Naive thymus-derived CD4-positive, alpha-beta T cell (primary cell): Measurements from ENCODE around the gene GPRC5D. TPM values are rescaled to one million over a fixed set of nuclear protein-coding genes. Genes with fewer than 3 reads are reported as not detected.

Experiments
- ATAC-seq: fragments of 150-1000 bp; cut with Tn5 transposase; 2 replicates; pipeline ENCODE4 v1.10.0; 2021; ENCODE audit warnings: mild to moderate bottlenecking, moderate library complexity
- CTCF ChIA-PET: fragments of 350-600 bp; sonication (Branson Sonifier 250); formaldehyde crosslinking; loops from one replicate; lab custom pipeline; 2021; ENCODE audit warnings: antibody characterized with exemption; lab: Charles Lee
- POLR2A ChIA-PET: fragments of 350-600 bp; sonication (Branson Sonifier 250); formaldehyde crosslinking; loops from one replicate; lab custom pipeline; 2021; ENCODE audit warnings: antibody characterized with exemption, inconsistent platforms; lab: Charles Lee
- DNase-seq, 9 donors: peaks; one replicate each; pipeline versions ENCODE4 v3.0.0 to v3.0.0-alpha.2; 2020 to 2022; ENCODE audit warnings: mixed read lengths in 1 of 9
- H3K27ac ChIP-seq: one replicate; pipeline ENCODE4 v1.7.0; 2013; ENCODE audit warnings: mild to moderate bottlenecking, low read depth, low read length, moderate library complexity
- H3K27me3 ChIP-seq, 2 donors: one replicate each; pipeline ENCODE4 v1.7.0; 2013; ENCODE audit warnings: low read length in 2 of 2, mild to moderate bottlenecking in 2 of 2, moderate library complexity in 2 of 2; ENCODE audit not compliant: control insufficient read depth in 2 of 2, insufficient read depth in 2 of 2
- H3K36me3 ChIP-seq, 3 experiments: 1 replicate in 2 of 3; 2 replicates in 1 of 3; pipeline ENCODE4 v1.7.0; 2013; ENCODE audit warnings: low read length in 3 of 3, mild to moderate bottlenecking in 3 of 3, moderate library complexity in 1 of 3; ENCODE audit not compliant: insufficient read depth in 3 of 3, control insufficient read depth in 2 of 3
- H3K4me1 ChIP-seq, 2 donors: one replicate each; pipeline ENCODE4 v1.7.0; 2013; ENCODE audit warnings: low read length in 2 of 2, mild to moderate bottlenecking in 2 of 2, moderate library complexity in 1 of 2; ENCODE audit not compliant: control insufficient read depth in 2 of 2, insufficient read depth in 2 of 2
- H3K4me3 ChIP-seq: 2 replicates; pipeline ENCODE4 v1.7.0; 2013; ENCODE audit warnings: mild to moderate bottlenecking, low read length
- H3K9me3 ChIP-seq, 3 experiments: 1 replicate in 2 of 3; 2 replicates in 1 of 3; pipeline ENCODE4 v1.7.0; 2013; ENCODE audit warnings: low read length in 3 of 3; ENCODE audit not compliant: control insufficient read depth in 2 of 3
- H3K27ac Mint-ChIP-seq, 9 donors: one replicate each; pipeline ENCODE4 v1.8.0; 2020 to 2022; ENCODE audit warnings: mixed read lengths in 9 of 9, mild to moderate bottlenecking in 8 of 9, moderate library complexity in 5 of 9, inconsistent platforms in 2 of 9
- H3K27me3 Mint-ChIP-seq, 5 donors: one replicate each; pipeline ENCODE4 v1.8.0; 2021 to 2022; ENCODE audit warnings: mixed read lengths in 5 of 5, mild to moderate bottlenecking in 1 of 5
- H3K36me3 Mint-ChIP-seq, 5 donors: one replicate each; pipeline ENCODE4 v1.8.0; 2020 to 2022; ENCODE audit warnings: mixed read lengths in 5 of 5, mild to moderate bottlenecking in 3 of 5, inconsistent platforms in 1 of 5
- H3K4me1 Mint-ChIP-seq, 7 donors: one replicate each; pipeline ENCODE4 v1.8.0; 2020 to 2022; ENCODE audit warnings: mixed read lengths in 7 of 7, mild to moderate bottlenecking in 3 of 7, inconsistent platforms in 1 of 7
- H3K4me3 Mint-ChIP-seq, 10 donors: one replicate each; pipeline ENCODE4 v1.8.0; 2020 to 2022; ENCODE audit warnings: mild to moderate bottlenecking in 10 of 10, mixed read lengths in 10 of 10, moderate library complexity in 6 of 10, inconsistent platforms in 2 of 10
- H3K9me3 Mint-ChIP-seq, 11 donors: one replicate each; pipeline ENCODE4 v1.8.0; 2020 to 2022; ENCODE audit warnings: mixed read lengths in 11 of 11, mild to moderate bottlenecking in 4 of 11, inconsistent platforms in 1 of 11, moderate library complexity in 1 of 11
- intact Hi-C, 2 donors: fragments of 100-400 bp; cut with micrococcal nuclease; formaldehyde crosslinking; loops; one replicate each; pipeline ENCODE4 v1.15.1; 2023
- polyA plus RNA-seq, 2 donors: library from polyadenylated mRNA; unstranded; fragments of 300-500 nt; fragmentation: Illumina TruSeq; gene quantifications; one replicate each; pipeline ENCODE4 v1.2.3, GENCODE V29; 2021
- total RNA-seq, 6 experiments: library from RNA in 5 of 6; stranded (reverse) in 5 of 6; gene quantifications; 1 replicate in 5 of 6; 2 replicates in 1 of 6; pipeline ENCODE4 v1.2.3 and lab custom pipeline; 2021 to 2026

Gene GPRC5D
- total and polyA plus RNA-seq, 7 experiments from 2014 or later = 0.29 to 0.83 TPM; not detected in 5

DNA sequence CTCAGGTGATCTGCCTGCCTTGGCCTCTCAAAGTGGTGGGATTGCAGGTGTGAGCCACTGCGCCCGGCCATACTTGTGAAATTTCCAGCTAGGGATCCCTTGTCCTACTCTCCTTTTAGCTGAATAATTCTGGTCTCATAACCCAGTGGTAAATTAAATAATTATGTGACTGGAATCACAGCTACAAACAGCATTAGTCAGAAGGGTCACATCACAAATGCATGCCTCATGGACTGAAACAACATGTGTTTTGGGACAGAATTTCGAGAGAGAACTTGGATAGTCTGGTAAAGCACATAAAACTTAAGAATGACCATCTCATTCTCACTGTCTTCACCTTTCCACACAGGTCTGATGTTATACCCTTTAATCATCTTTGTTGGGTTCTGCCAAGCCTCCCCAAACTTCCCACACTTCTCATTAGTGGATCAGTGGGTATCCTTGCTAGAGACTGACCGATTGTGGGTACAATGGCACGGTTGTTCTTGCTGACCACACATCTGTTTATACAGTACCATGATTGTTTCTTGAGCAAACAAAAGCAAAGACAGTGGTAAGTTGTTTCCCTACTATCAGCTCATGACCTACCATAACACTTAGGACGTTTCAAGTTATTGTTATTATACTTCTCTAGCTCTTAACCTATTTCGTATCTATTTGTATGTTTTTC, 5.1 kb downstream of the GPRC5D start:
- Histone ChIP-seq H3K9me3 (no peaks in the 10 kb centered on the region), H3K27ac (no peak overlapping the region), H3K27me3 (no peaks in the 10 kb centered on the region), H3K4me3 (no peak overlapping the region), H3K4me1 (no peaks in the 10 kb centered on the region), H3K36me3 (no peaks in the 10 kb centered on the region)
- Mint-ChIP-seq H3K27ac (no peak overlapping the region), H3K36me3 (peaks cover 0 to 15% (median 0%) of the 10 kb centered on the region in 5 donors), H3K4me3 (no peak overlapping the region), H3K9me3 (no peaks in the 10 kb centered on the region), H3K4me1 (peaks cover 0 to 1% (median 0%) of the 10 kb centered on the region in 7 donors), H3K27me3 (peaks cover 0 to 13% (median 0%) of the 10 kb centered on the region in 5 donors)
- ATAC-seq (no peak), DNase-seq (no peak)
- intact Hi-C loops = no loop called here
- ChIA-PET POLR2A (no interaction called here), CTCF (interaction anchor here (0.9 kb wide), 1 partner anchor 30 kb away, joined by 4 read pairs; no protein-coding TSS in a partner anchor)

DNA sequence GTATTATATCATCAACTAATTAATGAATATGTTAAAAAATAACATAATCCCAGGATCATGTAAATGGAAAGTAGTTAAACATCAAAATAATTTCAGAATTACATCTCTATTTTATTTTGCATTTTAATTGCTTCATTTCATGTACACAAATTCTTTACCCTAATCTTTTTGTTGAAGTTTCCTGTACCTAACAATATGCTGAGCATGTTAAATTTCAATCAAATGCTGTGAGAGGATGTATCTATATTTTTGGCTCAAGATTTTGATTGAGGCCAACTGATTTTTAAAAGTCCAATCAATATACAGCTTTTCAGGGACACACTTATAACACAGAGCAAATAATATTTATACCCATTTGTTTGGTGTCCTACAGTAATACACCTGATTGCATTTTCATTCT, 6.4 kb downstream of the GPRC5D start:
- CTCF ChIA-PET = no interaction called here
- no peaks in the 10 kb centered on the region for H3K27me3 ChIP-seq

DNA sequence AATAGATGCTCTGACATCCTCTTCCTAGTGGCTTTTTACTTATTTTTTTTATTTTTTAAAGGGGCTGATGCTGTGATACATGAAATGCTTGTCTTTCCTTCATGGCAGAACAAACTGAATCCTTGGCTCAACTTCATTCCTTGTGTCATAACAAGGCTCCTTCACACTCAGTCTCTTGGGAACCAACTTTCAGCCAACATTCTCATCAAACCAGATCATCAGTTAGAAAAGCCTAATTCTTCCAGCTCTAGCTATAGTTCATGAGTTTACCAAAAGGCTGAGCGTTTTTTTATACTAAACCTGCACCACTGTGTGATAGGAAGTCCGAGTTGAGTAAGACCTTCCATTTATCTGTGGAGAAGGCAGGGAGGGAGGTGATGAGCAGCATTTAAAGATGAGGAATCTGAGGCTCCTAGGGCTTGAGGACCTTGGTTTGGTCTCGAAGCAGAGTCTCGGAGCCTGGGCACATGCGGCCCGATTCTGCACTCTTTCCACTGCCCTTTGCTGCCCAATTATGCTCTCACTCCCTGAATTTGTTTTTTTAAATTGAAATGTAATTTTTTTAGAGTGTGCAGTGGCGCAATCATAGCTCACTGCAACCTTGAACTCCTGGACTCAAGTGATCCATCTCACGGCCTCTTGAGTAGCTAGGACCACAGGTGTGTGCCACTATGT, 8.2 kb downstream of the GPRC5D start:
- Mint-ChIP-seq H3K27me3 (peaks cover 0 to 13% (median 0%) of the 10 kb centered on the region in 5 donors), H3K4me3 (no peak overlapping the region), H3K9me3 (no peaks in the 10 kb centered on the region), H3K36me3 (peaks cover 0 to 4% (median 0%) of the 10 kb centered on the region in 5 donors), H3K27ac (no peak overlapping the region), H3K4me1 (peaks cover 0 to 3% (median 0%) of the 10 kb centered on the region in 7 donors)
- Histone ChIP-seq H3K9me3 (no peaks in the 10 kb centered on the region), H3K27ac (no peak overlapping the region), H3K4me3 (no peak overlapping the region), H3K36me3 (no peaks in the 10 kb centered on the region), H3K4me1 (no peaks in the 10 kb centered on the region), H3K27me3 (no peaks in the 10 kb centered on the region)
- CTCF ChIA-PET = no interaction called here
- POLR2A ChIA-PET = no interaction called here
- intact Hi-C loops = no loop called here
- ATAC-seq = no peak
- no peak for DNase-seq

More for the DNA sequence above, 6.4 kb downstream of the GPRC5D start:
- H3K9me3 ChIP-seq = no peaks in the 10 kb centered on the region
- Mint-ChIP-seq H3K27ac (no peak overlapping the region), H3K27me3 (peaks cover 0 to 13% (median 0%) of the 10 kb centered on the region in 5 donors), H3K36me3 (peaks cover 0 to 15% (median 0%) of the 10 kb centered on the region in 5 donors), H3K9me3 (no peaks in the 10 kb centered on the region), H3K4me3 (no peak overlapping the region), H3K4me1 (peaks cover 0 to 1% (median 0%) of the 10 kb centered on the region in 7 donors)
- no peak overlapping the region for H3K27ac ChIP-seq
- POLR2A ChIA-PET = no interaction called here
- H3K36me3 ChIP-seq = no peaks in the 10 kb centered on the region
- no peak overlapping the region for H3K4me3 ChIP-seq
- no peaks in the 10 kb centered on the region for H3K4me1 ChIP-seq
- intact Hi-C loops = no loop called here
- ATAC-seq (no peak), DNase-seq (no peak)

DNA sequence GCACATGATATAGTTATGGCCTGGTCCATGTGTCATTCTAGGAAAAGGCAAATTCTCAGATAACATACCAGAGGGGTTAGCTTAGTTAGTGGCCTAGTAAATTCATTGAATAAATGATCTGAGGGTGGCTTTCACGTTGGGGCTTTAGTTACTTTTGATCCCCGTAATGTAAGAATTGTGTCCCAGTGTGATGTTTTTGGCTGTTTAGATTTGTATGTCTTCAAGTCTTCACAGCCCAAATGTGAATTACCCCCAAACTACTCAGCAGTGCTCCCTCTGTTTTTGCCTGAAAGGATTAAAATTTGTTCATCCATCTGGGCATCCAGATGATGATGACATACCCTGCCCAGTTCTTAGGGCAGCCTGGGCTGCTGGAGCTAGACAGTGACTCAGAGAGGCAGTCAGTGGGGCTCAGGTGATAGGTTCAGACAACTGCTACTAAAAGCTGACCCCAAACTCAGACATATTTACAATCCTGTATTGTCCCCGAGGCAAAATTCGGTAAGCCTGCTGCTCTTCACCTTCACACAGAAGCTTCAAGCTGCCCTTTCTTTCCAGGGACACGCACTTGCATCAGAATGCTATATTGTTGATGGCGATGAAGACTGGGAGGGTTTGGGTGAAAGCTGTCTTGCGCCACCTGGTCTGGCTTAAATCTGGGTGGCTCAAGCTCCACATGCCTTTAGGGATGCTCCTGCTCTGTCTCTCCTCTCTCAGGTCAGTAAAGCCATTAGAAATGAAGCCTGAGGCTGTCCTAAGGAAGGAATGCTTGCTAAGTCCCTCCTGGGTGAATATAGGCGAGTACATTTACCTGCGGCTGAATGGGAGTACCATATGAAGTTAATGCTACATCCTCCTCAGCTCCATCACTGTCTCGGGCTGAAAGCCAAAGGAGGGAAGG, 10.3 kb downstream of the GPRC5D start:
- DNase-seq = no peak
- H3K4me1 Mint-ChIP-seq = peaks cover 0 to 3% (median 0%) of the 10 kb centered on the region in 7 donors
- peaks cover 0 to 10% (median 0%) of the 10 kb centered on the region in 5 donors for H3K27me3 Mint-ChIP-seq
- H3K9me3 Mint-ChIP-seq = no peaks in the 10 kb centered on the region
- intact Hi-C loops = no loop called here
- ATAC-seq = no peak
- no peaks in the 10 kb centered on the region for H3K36me3 ChIP-seq
- no peak overlapping the region for H3K4me3 Mint-ChIP-seq
- CTCF ChIA-PET = interaction anchor here (0.6 to 0.7 kb wide), 3 partner anchors 8 to 35 kb away, joined by 3 read pairs; no protein-coding TSS in a partner anchor
- no peak overlapping the region for H3K4me3 ChIP-seq
- POLR2A ChIA-PET = no interaction called here
- H3K27ac ChIP-seq = no peak overlapping the region
- no peaks in the 10 kb centered on the region for H3K9me3 ChIP-seq
- H3K27ac Mint-ChIP-seq = peak overlapping the region in 1 of 9 donors; percentile 3
- H3K4me1 ChIP-seq = no peaks in the 10 kb centered on the region
- H3K36me3 Mint-ChIP-seq = peaks cover 0 to 4% (median 0%) of the 10 kb centered on the region in 5 donors
- no peaks in the 10 kb centered on the region for H3K27me3 ChIP-seq

GRCh38 chr12:12939888-12940287, 12.1 kb downstream of the GPRC5D start:
- no peak overlapping the region for H3K4me3 Mint-ChIP-seq
- peaks cover 0 to 3% (median 0%) of the 10 kb centered on the region in 7 donors for H3K4me1 Mint-ChIP-seq
- no peak for DNase-seq
- H3K27ac ChIP-seq = no peak overlapping the region
- H3K9me3 ChIP-seq = no peaks in the 10 kb centered on the region
- ChIA-PET POLR2A (no interaction called here), CTCF (no interaction called here)
- H3K27ac Mint-ChIP-seq = no peak overlapping the region
- intact Hi-C loops = no loop called here
- peaks cover 0 to 5% (median 0%) of the 10 kb centered on the region in 5 donors for H3K27me3 Mint-ChIP-seq
- H3K27me3 ChIP-seq = no peaks in the 10 kb centered on the region
- peaks cover 0 to 4% (median 0%) of the 10 kb centered on the region in 5 donors for H3K36me3 Mint-ChIP-seq
- H3K4me3 ChIP-seq = no peak overlapping the region
- no peak for ATAC-seq
- no peaks in the 10 kb centered on the region for H3K36me3 ChIP-seq
- no peaks in the 10 kb centered on the region for H3K9me3 Mint-ChIP-seq
- no peaks in the 10 kb centered on the region for H3K4me1 ChIP-seq

- Mint-ChIP-seq H3K4me3 (no peak overlapping the region), H3K27me3 (peaks cover 0 to 2% (median 0%) of the 10 kb centered on the region in 5 donors), H3K9me3 (no peaks in the 10 kb centered on the region), H3K27ac (peak overlapping the region in 1 of 9 donors; percentile 60), H3K36me3 (no peaks in the 10 kb centered on the region), H3K4me1 (peaks cover 0 to 3% (median 0%) of the 10 kb centered on the region in 7 donors)
- DNase-seq (no peak), ATAC-seq (no peak)
- intact Hi-C loops = no loop called here
- H3K4me1 ChIP-seq = no peaks in the 10 kb centered on the region
- H3K4me3 ChIP-seq = no peak overlapping the region
- H3K27ac ChIP-seq = no peak overlapping the region
- no peaks in the 10 kb centered on the region for H3K27me3 ChIP-seq
- no peaks in the 10 kb centered on the region for H3K36me3 ChIP-seq
- CTCF ChIA-PET = no interaction called here
- POLR2A ChIA-PET = no interaction called here
- no peaks in the 10 kb centered on the region for H3K9me3 ChIP-seq
Measured at GRCh38 chr12:12938541-12938940, 13.4 kb downstream of the GPRC5D start.
